GM21717 (cell line): Measurements from ENCODE around the gene EEF2K.

ENCODE experiments used
- ATAC-seq: cut with Tn5 transposase; IDR thresholded peaks from one replicate; pipeline ENCODE4 v1.9.1; 2021; ENCODE audit warnings: mild to moderate bottlenecking, moderate library complexity; ENCODE audit not compliant: unreplicated experiment

The EEF2K gene

DNA sequence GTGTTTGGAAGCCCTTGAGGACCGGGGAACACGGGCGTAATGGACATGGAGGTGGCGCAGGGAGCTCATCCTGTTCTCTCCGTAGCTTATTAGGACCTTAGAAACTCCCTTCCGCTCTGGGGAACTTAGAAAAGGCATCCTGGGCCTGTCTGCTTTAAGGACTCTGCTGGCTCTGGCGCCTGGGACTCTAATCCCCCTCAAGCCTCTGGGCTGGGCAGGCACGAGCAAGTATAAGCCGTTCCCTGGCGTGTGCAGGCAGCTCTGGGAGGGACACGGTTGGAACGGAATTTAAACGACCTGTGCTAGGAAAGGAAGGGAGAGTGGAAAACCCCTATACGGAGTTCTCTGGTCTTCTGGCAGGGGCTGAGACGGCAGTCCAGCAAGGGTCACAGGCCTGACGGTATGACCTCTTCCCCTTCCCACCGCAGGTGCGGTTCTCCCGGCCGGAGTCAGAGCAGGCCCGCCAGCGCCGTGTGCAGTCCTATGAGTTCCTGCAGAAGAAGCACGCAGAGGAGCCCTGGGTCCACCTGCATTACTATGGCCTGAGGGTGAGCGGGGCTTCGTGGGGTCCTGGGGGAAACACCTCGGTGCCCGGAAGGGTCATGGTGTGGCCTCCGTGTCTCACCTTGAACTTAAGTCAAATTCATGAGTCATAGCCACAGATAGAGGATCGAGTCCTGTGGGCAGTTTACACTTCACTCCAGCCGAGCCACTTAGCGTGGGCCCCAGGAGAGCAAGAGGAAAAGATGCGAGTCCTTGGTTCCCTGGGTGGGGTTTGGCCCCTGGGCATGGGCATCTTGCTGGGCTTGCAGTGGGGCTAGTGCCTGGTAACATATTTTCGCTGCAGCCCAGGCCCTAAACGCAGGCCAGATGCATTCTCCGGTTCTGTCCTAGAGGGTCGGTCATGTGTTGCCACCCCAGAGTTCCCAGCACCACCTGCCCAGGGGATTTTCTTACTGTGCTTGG, 108.9 kb downstream of the EEF2K start:
- no peak for ATAC-seq

- no peak for ATAC-seq
These were observed 109.9 kb downstream of the EEF2K start for GRCh38 chr16:22315979-22316378.

DNA sequence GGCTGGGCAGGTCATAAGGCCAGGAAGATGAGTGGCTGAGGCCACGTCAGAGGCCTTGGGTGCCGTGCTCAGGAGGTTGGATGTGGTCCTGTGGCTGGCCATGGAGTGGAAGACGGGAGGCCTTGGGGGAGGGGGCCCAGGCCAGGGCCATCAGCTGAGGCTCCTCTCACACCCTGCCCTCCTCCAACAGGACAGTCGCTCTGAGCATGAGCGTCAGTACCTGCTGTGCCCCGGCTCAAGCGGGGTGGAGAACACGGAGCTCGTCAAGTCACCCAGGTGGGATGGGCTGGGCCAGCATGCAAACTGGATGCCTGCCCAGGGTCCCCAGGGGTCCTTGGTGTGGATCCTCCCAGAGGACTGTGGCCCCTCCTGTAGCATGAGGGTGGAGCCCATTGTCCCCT, 110.3 kb downstream of the EEF2K start:
- ATAC-seq = no peak

DNA sequence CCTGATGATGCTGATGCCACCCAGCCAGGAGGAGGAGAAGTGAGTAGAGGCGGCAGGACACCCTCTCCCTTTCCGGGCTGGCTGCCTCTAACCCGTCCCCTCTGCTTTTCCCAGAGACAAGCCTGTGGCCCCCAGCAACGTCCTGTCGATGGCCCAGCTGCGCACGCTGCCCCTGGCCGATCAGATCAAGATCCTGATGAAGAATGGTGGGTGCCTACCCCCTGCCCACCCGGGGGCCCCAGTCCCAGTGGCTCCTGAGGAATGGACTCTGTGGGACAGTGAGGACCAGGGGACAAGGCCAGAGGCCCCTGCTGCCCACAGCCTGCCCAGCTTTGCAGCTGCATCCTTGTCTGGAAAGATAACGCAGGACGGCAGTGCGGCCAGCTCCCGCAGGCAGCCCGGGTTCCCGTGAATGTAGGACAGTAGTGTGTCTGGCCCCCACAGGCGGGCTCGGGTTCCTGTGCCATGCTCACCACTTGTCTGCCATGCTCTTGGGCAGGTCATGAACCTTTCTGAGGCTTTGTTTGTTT, 111.0 kb downstream of the EEF2K start:
- no peak for ATAC-seq

DNA sequence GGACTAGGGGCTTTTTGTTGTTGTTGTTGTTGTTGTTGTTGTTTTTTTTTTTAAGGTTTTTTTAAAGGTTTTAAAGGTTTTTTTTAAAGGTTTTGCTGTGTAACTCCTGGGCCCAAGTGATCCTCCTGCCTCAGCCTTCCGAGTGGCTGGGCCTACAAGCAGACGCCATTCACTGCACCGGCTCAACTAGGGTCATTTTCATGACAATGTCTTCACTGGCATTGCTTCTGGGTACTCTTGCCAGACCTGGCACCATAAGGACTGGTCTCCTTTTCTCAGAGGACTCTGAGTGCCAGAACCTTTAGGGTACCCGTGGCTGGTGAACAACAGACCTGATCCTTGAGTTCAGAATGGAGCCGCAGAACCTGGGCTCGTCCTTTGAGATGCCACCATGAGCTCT, 111.5 kb downstream of the EEF2K start:
- ATAC-seq = no peak

- ATAC-seq = no peak
These were observed 112.7 kb downstream of the EEF2K start for GRCh38 chr16:22318690-22319358.

DNA sequence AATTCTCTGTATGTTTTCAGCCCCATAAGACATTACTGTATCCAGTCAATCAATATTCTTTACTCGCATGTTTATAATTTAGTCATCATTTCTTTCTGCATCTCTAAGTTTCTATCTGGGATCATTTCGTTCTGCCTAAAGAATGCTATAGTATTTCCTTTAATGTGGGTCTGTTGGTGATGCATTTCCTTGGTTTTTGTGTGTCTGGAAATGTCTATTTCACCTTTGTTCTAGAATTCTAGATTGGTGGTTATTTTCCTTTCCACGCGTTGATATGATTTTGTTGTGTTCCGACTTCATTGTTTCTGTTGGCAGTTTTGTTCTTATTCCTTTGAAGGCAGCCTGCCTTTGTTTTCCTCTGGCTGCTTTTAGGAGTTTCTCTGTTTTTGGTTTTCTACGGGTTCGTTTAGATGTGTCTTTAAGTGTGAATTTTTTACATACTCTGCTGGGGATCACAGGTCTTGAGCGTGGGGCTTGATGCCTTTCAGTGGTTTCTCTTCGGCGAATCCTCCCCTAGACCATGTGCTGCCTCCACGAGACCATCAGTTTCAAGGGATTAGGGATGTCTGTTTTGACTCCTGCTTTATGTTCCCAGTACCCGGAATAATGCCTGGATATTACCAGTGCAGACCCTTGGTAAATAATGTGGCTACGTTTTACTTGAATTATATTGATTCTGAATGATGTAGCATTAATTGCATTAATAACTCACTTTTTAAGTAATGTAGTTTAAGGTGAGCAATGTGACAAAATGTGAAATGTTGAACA, 114.7 kb downstream of the EEF2K start:
- no peak for ATAC-seq

DNA sequence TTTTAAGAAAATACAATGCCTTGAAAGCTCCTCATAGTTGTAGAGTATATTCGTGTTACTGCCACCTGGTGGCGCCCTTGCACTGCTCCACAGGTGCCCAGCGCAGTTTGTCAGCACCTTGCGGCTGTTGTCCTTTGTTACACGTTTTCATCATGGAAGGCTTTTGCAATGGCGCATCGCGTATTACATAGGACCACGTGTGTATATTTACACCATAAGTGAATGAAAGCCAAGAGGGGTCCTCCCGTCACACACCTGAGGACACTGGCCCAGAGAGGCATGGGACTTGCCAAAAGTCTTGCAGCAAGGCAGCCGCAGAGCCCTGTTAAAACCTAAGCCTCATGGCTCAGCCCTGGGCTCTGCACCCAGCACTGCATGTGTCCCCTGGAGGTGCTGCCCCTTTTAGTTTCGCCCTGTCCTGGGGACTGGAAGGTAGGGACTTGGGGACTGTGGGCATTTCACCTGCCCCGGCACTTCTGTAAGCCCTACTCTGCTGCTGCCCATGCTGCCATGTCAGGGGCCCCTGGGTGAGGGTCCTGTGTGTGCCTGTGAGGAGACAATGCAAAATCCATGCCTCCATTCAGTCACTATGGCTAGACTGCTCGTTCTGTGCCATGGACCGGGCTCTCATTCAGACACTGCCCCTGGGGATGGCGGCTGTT, 115.4 kb downstream of the EEF2K start:
- no peak for ATAC-seq

GRCh38 chr16:22322021-22322471, 116.0 kb downstream of the EEF2K start:
- ATAC-seq = no peak

GRCh38 chr16:22322741-22323140, 116.7 kb downstream of the EEF2K start:
- no peak for ATAC-seq

- ATAC-seq = no peak
These were observed 117.3 kb downstream of the EEF2K start for GRCh38 chr16:22323173-22323958.

GRCh38 chr16:22323959-22324786, 118.1 kb downstream of the EEF2K start:
- ATAC-seq = no peak

DNA sequence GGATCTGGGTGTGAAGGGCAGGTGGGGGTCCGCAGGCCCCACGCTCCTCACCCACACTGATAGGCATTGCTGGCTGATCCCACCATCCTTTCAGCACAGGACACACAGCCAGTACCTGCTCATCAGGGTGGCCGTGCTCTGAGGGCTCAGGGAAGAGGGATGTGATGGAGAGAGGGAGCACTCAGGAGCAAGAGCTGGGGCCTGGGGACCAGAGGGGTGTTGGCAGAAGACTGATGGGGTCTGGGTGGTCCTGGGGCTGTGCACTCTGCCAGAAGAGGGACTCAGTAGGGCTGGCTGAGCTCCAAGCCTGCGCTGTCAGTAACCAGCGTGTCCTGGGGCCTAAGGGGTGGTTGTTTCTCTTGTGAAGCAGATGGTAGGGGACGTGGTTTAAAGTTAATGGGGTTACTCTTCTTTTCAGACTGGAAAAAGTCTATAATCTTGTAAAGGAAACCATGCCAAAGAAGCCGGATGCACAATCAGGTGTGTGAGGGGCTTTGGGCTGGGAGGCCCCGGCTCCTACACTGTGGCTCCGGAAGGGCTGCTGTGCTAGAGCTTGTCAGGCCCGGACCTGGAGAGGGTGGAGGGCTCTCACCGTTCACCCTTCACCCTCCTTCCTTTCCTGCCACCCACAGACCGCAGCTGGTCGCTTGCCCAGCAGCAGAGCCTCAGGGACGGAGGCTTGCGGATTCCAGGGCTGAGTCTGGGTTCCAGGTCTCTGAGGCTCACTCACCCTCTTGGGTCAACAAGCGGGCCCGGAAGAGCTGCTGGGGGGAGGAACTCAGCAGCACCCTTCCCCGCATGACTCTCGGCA, 118.9 kb downstream of the EEF2K start:
- ATAC-seq = no peak

GRCh38 chr16:22325598-22326368, 119.7 kb downstream of the EEF2K start:
- no peak for ATAC-seq

GRCh38 chr16:22326369-22326652, 120.2 kb downstream of the EEF2K start:
- ATAC-seq = no peak

- ATAC-seq = no peak
These were observed 120.8 kb downstream of the EEF2K start for GRCh38 chr16:22326771-22327445.

GRCh38 chr16:22327446-22327775, 121.3 kb downstream of the EEF2K start:
- no peak for ATAC-seq
